HG03103 (cell line): ENCODE results near the gene RHNO1.
"Not testable (repeated sequence)": the region's sequence is repeated elsewhere in the genome, so short reads cannot be mapped to it uniquely, and the experiment has no call there.

Source experiments
- ATAC-seq: cut with Tn5 transposase; IDR thresholded peaks from one replicate; pipeline ENCODE4 v1.9.1; 2021; ENCODE audit warnings: low read depth; ENCODE audit not compliant: unreplicated experiment

The RHNO1 gene

GRCh38 chr12:2857576-2857975 lies 19.4 kb upstream of the RHNO1 start:
- no peak for ATAC-seq

GRCh38 chr12:2858334-2858733 lies 18.7 kb upstream of the RHNO1 start:
- no peak for ATAC-seq

GRCh38 chr12:2858944-2859421 lies 18.0 kb upstream of the RHNO1 start:
- ATAC-seq = no peak

- no peak for ATAC-seq
These were observed 16.9 kb upstream of the RHNO1 start for GRCh38 chr12:2860170-2860569.

GRCh38 chr12:2862876-2863275 lies 14.1 kb upstream of the RHNO1 start:
- ATAC-seq = no peak

- not testable (repeated sequence) for ATAC-seq
These were observed 13.6 kb upstream of the RHNO1 start for GRCh38 chr12:2863402-2863801.

- no peak for ATAC-seq
These were observed 12.8 kb upstream of the RHNO1 start for GRCh38 chr12:2864198-2864597.

- ATAC-seq = not testable (repeated sequence)
These were observed 7.9 kb upstream of the RHNO1 start for GRCh38 chr12:2868986-2869632.

GRCh38 chr12:2876431-2877046 lies 484 bp upstream of the RHNO1 start:
- ATAC-seq = peak; percentile 35

- no peak for ATAC-seq
These were observed 1.1 kb downstream of the RHNO1 start for GRCh38 chr12:2877953-2878732.

- no peak for ATAC-seq
These were observed 2.8 kb downstream of the RHNO1 start for GRCh38 chr12:2879853-2880252.

GRCh38 chr12:2884810-2885209 lies 7.8 kb downstream of the RHNO1 start:
- no peak for ATAC-seq

- ATAC-seq = no peak
These were observed 9.9 kb downstream of the RHNO1 start for GRCh38 chr12:2886768-2887450.

- no peak for ATAC-seq
These were observed 13.0 kb downstream of the RHNO1 start for GRCh38 chr12:2890001-2890387.

- ATAC-seq = peak; percentile 96
These were observed 13.6 kb downstream of the RHNO1 start, which contains the start of gene TULP3 for GRCh38 chr12:2890388-2891239. TULP3 (plus strand) TSS chr12:2890891; CDS start chr12:2890948, 57 bp downstream.

- ATAC-seq = peak; percentile 6
These were observed 14.4 kb downstream of the RHNO1 start for GRCh38 chr12:2891240-2892053.

- no peak for ATAC-seq
These were observed 15.2 kb downstream of the RHNO1 start for GRCh38 chr12:2892246-2892645.

GRCh38 chr12:2893007-2893406 lies 16.0 kb downstream of the RHNO1 start:
- no peak for ATAC-seq

- ATAC-seq = no peak
These were observed 18.0 kb downstream of the RHNO1 start for GRCh38 chr12:2895051-2895451.
